SK-N-MC (cell line): Measurements from ENCODE around the gene ITGAE.

ENCODE experiments used
- DNase-seq: peaks from one replicate; pipeline ENCODE4 v3.0.0-alpha.2; 2011; ENCODE audit warnings: low read depth, low spot score
- H3K27ac ChIP-seq: fragments of 200-600 bp; sonication (generic); 2 replicates; pipeline ENCODE4 v1.5.1; 2016; ENCODE audit warnings: mixed run types
- H3K36me3 ChIP-seq: fragments of 200-600 bp; sonication (generic); 2 replicates; pipeline ENCODE4 v1.6.1; 2017; ENCODE audit warnings: antibody characterized with exemption, low read length, mixed read lengths; ENCODE audit not compliant: insufficient read depth
- H3K4me3 ChIP-seq: fragments of 200-600 bp; sonication (generic); 2 replicates; pipeline ENCODE4 v1.5.1; 2016
- H3K9ac ChIP-seq: fragments of 200-600 bp; sonication (generic); 2 replicates; pipeline ENCODE4 v1.8.0; 2017; ENCODE audit warnings: mixed run types, mixed read lengths; ENCODE audit not compliant: insufficient read length
- H3K9me3 ChIP-seq: fragments of 200-600 bp; sonication (generic); 2 replicates; pipeline ENCODE4 v1.6.1; 2017; ENCODE audit warnings: low read depth, mild to moderate bottlenecking, antibody characterized with exemption, low read length, moderate library complexity, mixed read lengths
- EZH2 ChIP-seq: fragments of 200-600 bp; sonication (generic); IDR thresholded peaks from one replicate; pipeline ENCODE4 v1.6.1; 2017; ENCODE audit warnings: antibody characterized with exemption
- FOXP2 ChIP-seq: optimal IDR thresholded peaks from 2 replicates; pipeline ENCODE3; 2011; ENCODE audit warnings: mild to moderate bottlenecking, moderate library complexity; ENCODE audit not compliant: insufficient read depth; ENCODE audit errors: extremely low read length, control extremely low read depth
- POLR2AphosphoS5 ChIP-seq: IDR thresholded peaks from 2 replicates; pipeline ENCODE4 v1.6.1; 2012; ENCODE audit warnings: mild to moderate bottlenecking, low read depth, low read length, borderline replicate concordance

Gene ITGAE

DNA sequence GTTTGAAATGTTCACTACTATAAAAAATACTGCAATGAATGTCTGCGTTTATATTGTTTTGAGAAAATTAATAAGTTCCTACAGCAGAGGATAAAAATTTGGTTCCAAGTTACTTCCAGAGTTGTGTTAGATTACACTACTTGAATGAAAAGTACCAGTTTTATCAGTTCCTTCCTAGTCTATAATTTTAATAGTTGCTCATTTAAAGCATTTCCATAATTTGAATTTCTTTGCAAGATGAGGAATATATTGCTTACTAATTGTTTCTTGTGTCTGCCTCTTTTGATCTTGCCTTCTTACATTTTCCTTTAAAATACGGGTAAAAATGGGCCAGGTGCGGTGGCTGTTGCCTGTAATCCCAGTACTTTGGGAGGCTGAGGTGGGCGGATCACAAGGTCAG is 128.4 kb downstream of the ITGAE start:
- no peak for TF ChIP-seq EZH2
- TF ChIP-seq POLR2AphosphoS5: no peak
- TF ChIP-seq FOXP2: no peak
- Histone ChIP-seq H3K9me3 (no peaks in the 10 kb centered on the region), H3K36me3 (no peaks in the 10 kb centered on the region), H3K4me3 (no peak overlapping the region), H3K27ac (no peak overlapping the region), H3K9ac (no peak overlapping the region)
- no peak for DNase-seq

- Histone ChIP-seq H3K9ac (peak overlapping the region; percentile 97), H3K4me3 (peak overlapping the region; percentile 99), H3K9me3 (no peaks in the 10 kb centered on the region), H3K36me3 (peaks cover 3% of the 10 kb centered on the region; the same call in 1 of the 2 replicates), H3K27ac (peak overlapping the region; percentile 79; the same call in 1 of the 2 replicates)
- DNase-seq: no peak
- TF ChIP-seq POLR2AphosphoS5: no peak
- no peak for TF ChIP-seq EZH2
- no peak for TF ChIP-seq FOXP2
Measured at GRCh38 chr17:3669548-3669947, 131.4 kb downstream of the ITGAE start.

DNA sequence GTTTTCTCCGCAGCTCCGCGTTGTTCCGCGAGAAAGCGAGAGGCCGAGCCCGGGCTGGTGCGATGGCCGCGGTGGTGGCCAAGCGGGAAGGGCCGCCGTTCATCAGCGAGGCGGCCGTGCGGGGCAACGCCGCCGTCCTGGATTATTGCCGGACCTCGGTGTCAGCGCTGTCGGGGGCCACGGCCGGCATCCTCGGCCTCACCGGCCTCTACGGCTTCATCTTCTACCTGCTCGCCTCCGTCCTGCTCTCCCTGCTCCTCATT is 132.0 kb downstream of the ITGAE start:
- DNase-seq: no peak
- H3K9ac ChIP-seq: peak overlapping the region; percentile 97
- TF ChIP-seq EZH2 (no peak), FOXP2 (no peak), POLR2AphosphoS5 (no peak)
- H3K4me3 ChIP-seq: peak overlapping the region; percentile 99
- no peaks in the 10 kb centered on the region for H3K9me3 ChIP-seq
- H3K27ac ChIP-seq: peak overlapping the region; percentile 79
- H3K36me3 ChIP-seq: peaks cover 6% of the 10 kb centered on the region; the same call in 1 of the 2 replicates

GRCh38 chr17:3668279-3669084 is 132.5 kb downstream of the ITGAE start, which contains the start of the genes EMC6 and TAX1BP3:
EMC6 (plus strand) TSS chr17:3668812; CDS start chr17:3669147, 335 bp downstream.
TAX1BP3 (minus strand) TSS chr17:3668578; CDS start chr17:3668526, 52 bp downstream.
- TF ChIP-seq FOXP2: no peak
- TF ChIP-seq POLR2AphosphoS5: peak; percentile 89
- peaks cover 11% of the 10 kb centered on the region; the same call in 1 of the 2 replicates for H3K36me3 ChIP-seq
- peak; percentile 60 for DNase-seq
- H3K4me3 ChIP-seq: peak within 1 kb of the TSS; percentile 99
- no peaks in the 10 kb centered on the region for H3K9me3 ChIP-seq
- peak within 1 kb of the TSS; percentile 88 for H3K27ac ChIP-seq
- peak within 1 kb of the TSS; percentile 97 for H3K9ac ChIP-seq

GRCh38 chr17:3667366-3668278 is 133.4 kb downstream of the ITGAE start:
- peak overlapping the region; percentile 99 for H3K4me3 ChIP-seq
- H3K36me3 ChIP-seq: peaks cover 12% of the 10 kb centered on the region; the same call in 1 of the 2 replicates
- H3K9me3 ChIP-seq: no peaks in the 10 kb centered on the region
- H3K9ac ChIP-seq: peak overlapping the region; percentile 93
- TF ChIP-seq POLR2AphosphoS5 (no peak), EZH2 (no peak), FOXP2 (no peak)
- no peak for DNase-seq
- H3K27ac ChIP-seq: peak overlapping the region; percentile 88

- H3K9ac ChIP-seq: no peak overlapping the region
- TF ChIP-seq POLR2AphosphoS5: no peak
- TF ChIP-seq EZH2: no peak
- TF ChIP-seq FOXP2: no peak
- no peak for DNase-seq
- no peak overlapping the region for H3K27ac ChIP-seq
- no peaks in the 10 kb centered on the region for H3K9me3 ChIP-seq
- no peak overlapping the region for H3K4me3 ChIP-seq
- peaks cover 12% of the 10 kb centered on the region; the same call in 1 of the 2 replicates for H3K36me3 ChIP-seq
Measured at GRCh38 chr17:3666516-3666915, 134.5 kb downstream of the ITGAE start.

DNA sequence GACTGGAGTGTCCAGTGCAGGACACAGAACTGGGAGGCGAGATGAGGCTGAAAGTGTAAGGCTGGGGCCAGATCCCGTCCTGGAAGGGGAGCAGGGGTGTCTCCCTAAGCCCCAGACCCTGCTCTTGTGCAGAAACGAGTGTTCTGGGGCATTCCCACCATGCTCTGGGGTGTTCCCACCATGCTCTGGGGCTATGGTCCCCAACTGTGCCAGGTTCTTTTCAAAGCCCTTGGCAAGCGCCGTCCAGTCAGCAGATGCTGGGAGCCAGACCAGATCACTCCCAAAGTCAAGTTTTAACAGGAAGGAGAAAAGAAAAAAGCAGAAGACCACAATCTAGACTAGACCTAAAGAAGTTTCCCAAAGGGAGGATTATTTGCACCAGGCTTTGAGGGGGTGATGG is 135.2 kb downstream of the ITGAE start:
- Histone ChIP-seq H3K27ac (no peak overlapping the region), H3K9me3 (no peaks in the 10 kb centered on the region), H3K4me3 (no peak overlapping the region), H3K9ac (no peak overlapping the region), H3K36me3 (peaks cover 12% of the 10 kb centered on the region; the same call in 1 of the 2 replicates)
- DNase-seq: no peak
- no peak for TF ChIP-seq FOXP2
- TF ChIP-seq POLR2AphosphoS5: no peak
- no peak for TF ChIP-seq EZH2
